ENCODE measurements around the gene USF3. TPM values are rescaled to one million over a fixed set of nuclear protein-coding genes. Genes with fewer than 3 reads are reported as not detected.

USF3 gene
- total and polyA plus RNA-seq, 2 of the 8 experiments (the other 6 are each of a cell fraction or from before 2014, with no cell fraction given): 9.6 to 18.5 TPM

GRCh38 chr3:113649174-113649845, 47.1 kb downstream of the USF3 start:
- H3K4me3 ChIP-seq (ENCODE audit: extremely low read depth in 1 of 4, insufficient read depth in 2 of 4, low read depth in 3 of 4, low read length in 4 of 4): no peak overlapping the region
- H3K18ac ChIP-seq (ENCODE audit: extremely low read depth, low read length): no peak overlapping the region
- ChIA-PET POLR2A (ENCODE audit: partially characterized antibody) (no interaction called here), CTCF (ENCODE audit: partially characterized antibody) (interaction anchor here (0.8 to 1.0 kb wide), 2 partner anchors 13 to 96 kb away, joined by 3 to 4 read pairs; no protein-coding TSS in a partner anchor)
- H4K91ac ChIP-seq (replicated peaks; ENCODE audit: insufficient read length, low read length): no peak overlapping the region
- no peak overlapping the region for H2BK120ac ChIP-seq (replicated peaks; ENCODE audit: low read depth, low read length)
- peaks cover 4 to 20% of the 10 kb centered on the region in 2 experiments; a peak in 3 of 4 replicates for H3K9me3 ChIP-seq (ENCODE audit: insufficient read depth in 2 of 2, low read depth in 1 of 2, low read length in 1 of 2)
- DNase-seq (ENCODE audit: low read depth in 1 of 2, low spot score in 2 of 2): no peak
- H3K4me1 ChIP-seq (replicated peaks in 1 of 4; ENCODE audit: control insufficient read depth in 3 of 4, insufficient read depth in 4 of 4, low read length in 3 of 4): no peaks in the 10 kb centered on the region
- FAIRE-seq: no peak
- H3K27ac ChIP-seq (ENCODE audit: low read depth, low read length): no peak overlapping the region
- H3K79me2 ChIP-seq (ENCODE audit: control insufficient read depth in 1 of 2, insufficient read depth in 2 of 2, low read length in 2 of 2): no peaks in the 10 kb centered on the region
- H4K8ac ChIP-seq (ENCODE audit: extremely low read depth, insufficient read depth, low read length): no peak overlapping the region
- no peaks in the 10 kb centered on the region for H3K79me1 ChIP-seq (ENCODE audit: low read depth, low read length)
- no peak overlapping the region for H3K56ac ChIP-seq (replicated peaks; ENCODE audit: insufficient read length, low read depth, low read length)
- no peaks in the 10 kb centered on the region for H4K20me1 ChIP-seq (replicated peaks in 1 of 2; ENCODE audit: control insufficient read depth in 1 of 2, insufficient read depth in 2 of 2, low read length in 2 of 2)
- no peak overlapping the region for H2AK5ac ChIP-seq (ENCODE audit: low read depth, low read length)
- H2BK12ac ChIP-seq (ENCODE audit: low read depth, low read length): no peak overlapping the region
- no peak overlapping the region for H2BK15ac ChIP-seq (ENCODE audit: low read length)
- 97% methylated on average over 6 of the region's 6 CpGs; no CpG with 5 or more reads in 1 of the 2 experiments for WGBS, 2 experiments (ENCODE audit: extremely low coverage in 1 of 2, insufficient coverage in 1 of 2, insufficient read length in 1 of 2, insufficient replicate concordance in 2 of 2, low coverage in 1 of 2, low lambda C conversion rate in 2 of 2, missing lambda C conversion rate in 1 of 2)
- no peak overlapping the region for H3K4ac ChIP-seq (replicated peaks; ENCODE audit: insufficient read length, low read depth, low read length)
- no peak overlapping the region for H3K23ac ChIP-seq (ENCODE audit: insufficient read length)
- TF ChIP-seq MAFK (IDR thresholded peaks at IDR 0.05; ENCODE audit: low read depth, low read length) (no peak), FOSL1 (IDR thresholded peaks at IDR 0.05; ENCODE audit: insufficient read depth, low read depth, low read length) (no peak)
- H2BK5ac ChIP-seq (ENCODE audit: low read depth, low read length): no peak overlapping the region
- no peaks in the 10 kb centered on the region for H3K27me3 ChIP-seq (replicated peaks in 1 of 4; ENCODE audit: control insufficient read depth in 3 of 4, extremely low read depth in 1 of 4, insufficient read depth in 3 of 4, low read length in 3 of 4)
- no peak overlapping the region for H3K9ac ChIP-seq (replicated peaks in 1 of 4; ENCODE audit: extremely low read depth in 1 of 4, low read depth in 3 of 4, low read length in 3 of 4)
- H4K5ac ChIP-seq (ENCODE audit: insufficient read length, low read depth, low read length): no peak overlapping the region
- H3K36me3 ChIP-seq (ENCODE audit: control insufficient read depth in 2 of 4, insufficient read depth in 4 of 4, low read length in 3 of 4): no peaks in the 10 kb centered on the region
- no peaks in the 10 kb centered on the region; the same call in 1 of the 2 replicates for H3K23me2 ChIP-seq (ENCODE audit: low read depth, low read length)
- H3K14ac ChIP-seq (ENCODE audit: insufficient read length): no peak overlapping the region
- no peak overlapping the region for H3K4me2 ChIP-seq (ENCODE audit: insufficient read depth in 1 of 2, low read depth in 2 of 2, low read length in 2 of 2)
- no peak overlapping the region for H2BK20ac ChIP-seq (ENCODE audit: low read length)
- no peak overlapping the region for H2AFZ ChIP-seq (ENCODE audit: low read length)

All from H1 (cell line).